ENCODE data around the gene C2CD4D. TPM values are rescaled to one million over a fixed set of nuclear protein-coding genes. Genes with fewer than 3 reads are reported as not detected.

C2CD4D gene
- total and polyA plus RNA-seq, 7 donors: 0.20 to 0.69 (median 0.60) TPM; not detected in 4

DNA sequence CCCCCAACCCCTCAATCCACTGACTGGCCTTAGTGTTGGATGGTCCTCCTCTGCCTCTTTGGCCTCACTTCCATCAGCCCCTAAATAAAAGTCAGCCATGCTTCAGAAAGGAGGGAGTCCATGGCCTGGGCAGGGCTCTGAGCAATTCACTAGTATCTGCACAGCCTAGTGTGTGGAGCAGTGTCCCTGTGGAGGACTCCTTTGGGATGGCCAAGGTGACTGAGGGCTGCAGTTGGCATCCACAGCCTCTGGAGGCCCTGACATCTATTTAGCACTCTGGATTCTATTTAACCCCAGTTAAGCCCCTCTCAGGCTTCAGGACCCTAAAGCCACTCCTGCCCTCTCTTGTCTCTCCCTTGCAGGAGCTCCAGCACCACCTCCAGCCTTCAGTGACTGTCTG is 10.3 kb upstream of the C2CD4D start:
- TF ChIP-seq POLR2A (IDR thresholded peaks at IDR 0.05) (no peak), POLR2AphosphoS5 (IDR thresholded peaks at IDR 0.05) (no peak), EP300 (IDR thresholded peaks at IDR 0.05) (no peak)
- TF ChIP-seq, protein P1, sequence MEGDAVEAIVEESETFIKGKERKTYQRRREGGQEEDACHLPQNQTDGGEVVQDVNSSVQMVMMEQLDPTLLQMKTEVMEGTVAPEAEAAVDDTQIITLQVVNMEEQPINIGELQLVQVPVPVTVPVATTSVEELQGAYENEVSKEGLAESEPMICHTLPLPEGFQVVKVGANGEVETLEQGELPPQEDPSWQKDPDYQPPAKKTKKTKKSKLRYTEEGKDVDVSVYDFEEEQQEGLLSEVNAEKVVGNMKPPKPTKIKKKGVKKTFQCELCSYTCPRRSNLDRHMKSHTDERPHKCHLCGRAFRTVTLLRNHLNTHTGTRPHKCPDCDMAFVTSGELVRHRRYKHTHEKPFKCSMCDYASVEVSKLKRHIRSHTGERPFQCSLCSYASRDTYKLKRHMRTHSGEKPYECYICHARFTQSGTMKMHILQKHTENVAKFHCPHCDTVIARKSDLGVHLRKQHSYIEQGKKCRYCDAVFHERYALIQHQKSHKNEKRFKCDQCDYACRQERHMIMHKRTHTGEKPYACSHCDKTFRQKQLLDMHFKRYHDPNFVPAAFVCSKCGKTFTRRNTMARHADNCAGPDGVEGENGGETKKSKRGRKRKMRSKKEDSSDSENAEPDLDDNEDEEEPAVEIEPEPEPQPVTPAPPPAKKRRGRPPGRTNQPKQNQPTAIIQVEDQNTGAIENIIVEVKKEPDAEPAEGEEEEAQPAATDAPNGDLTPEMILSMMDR (IDR thresholded peaks at IDR 0.05): no peak
- intact Hi-C loops (cut with DNase I): no loop called here
- Histone ChIP-seq H3K27ac (no peak overlapping the region), H3K4me3 (no peak overlapping the region), H3K9me3 (no peaks in the 10 kb centered on the region), H3K4me1 (no peaks in the 10 kb centered on the region), H3K36me3 (no peaks in the 10 kb centered on the region), H3K27me3 (peaks cover 0 to 40% (median 6%) of the 10 kb centered on the region in 3 donors)
- peak; percentile 25 for DNase-seq

- DNase-seq: peak; percentile 26
- no peaks in the 10 kb centered on the region for H3K9me3 ChIP-seq
- H3K4me1 ChIP-seq: no peaks in the 10 kb centered on the region
- no peak overlapping the region for H3K4me3 ChIP-seq
- 88 to 90% methylated on average over 3 of the region's 3 CpGs for WGBS, 2 donors
- TF ChIP-seq EP300 (IDR thresholded peaks at IDR 0.05) (no peak), POLR2AphosphoS5 (IDR thresholded peaks at IDR 0.05) (no peak), POLR2A (IDR thresholded peaks at IDR 0.05) (no peak)
- TF ChIP-seq, protein P1 (IDR thresholded peaks at IDR 0.05): no peak
- no peak overlapping the region for H3K27ac ChIP-seq
- H3K27me3 ChIP-seq: peaks cover 0 to 40% (median 6%) of the 10 kb centered on the region in 3 donors
- no peaks in the 10 kb centered on the region for H3K36me3 ChIP-seq
- intact Hi-C loops (cut with DNase I): no loop called here
These were observed 9.5 kb upstream of the C2CD4D start for GRCh38 chr1:151849126-151849525.

DNA sequence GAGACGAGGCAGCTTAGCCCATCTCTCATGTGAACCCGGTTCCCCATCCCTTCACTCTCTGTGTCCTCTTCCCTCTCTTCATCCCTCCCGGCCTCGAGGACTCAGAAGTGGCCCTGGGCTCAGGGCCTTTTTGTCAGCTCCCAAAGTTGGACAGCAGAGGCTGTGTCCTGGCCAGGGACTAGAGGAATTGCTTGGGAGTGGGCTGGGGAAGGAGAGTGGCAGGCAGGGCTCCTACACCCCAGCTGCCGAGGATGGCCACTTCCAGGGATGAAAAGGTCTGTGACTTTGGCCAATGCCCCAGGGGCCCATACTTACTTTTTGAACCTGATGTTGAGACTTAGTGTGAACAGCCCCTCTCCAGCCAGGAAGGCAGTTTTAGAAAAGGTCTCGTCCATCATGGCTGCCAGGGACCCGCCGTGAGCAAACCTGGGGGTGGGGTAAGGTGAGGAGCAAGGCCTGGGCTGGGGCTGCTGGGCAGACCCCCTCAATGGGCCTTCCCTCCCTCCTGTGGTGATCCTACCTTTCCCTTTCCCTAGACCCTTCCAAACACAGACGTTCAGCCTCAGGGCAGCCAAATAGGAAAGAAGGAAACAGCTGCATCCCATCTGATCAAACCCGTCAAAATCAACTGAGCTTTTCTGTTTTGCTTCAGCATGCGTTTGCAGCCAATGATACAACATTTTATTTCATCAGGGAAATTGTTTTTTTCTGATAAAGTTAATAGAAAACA is 8.4 kb upstream of the C2CD4D start:
- WGBS, 2 donors: 65 to 82% methylated on average over 11 of the region's 11 CpGs
- H3K4me1 ChIP-seq: no peaks in the 10 kb centered on the region
- peaks cover 0 to 40% (median 6%) of the 10 kb centered on the region in 3 donors for H3K27me3 ChIP-seq
- H3K27ac ChIP-seq: no peak overlapping the region
- no peak overlapping the region for H3K4me3 ChIP-seq
- H3K9me3 ChIP-seq: no peaks in the 10 kb centered on the region
- TF ChIP-seq, protein P1 (IDR thresholded peaks at IDR 0.05): no peak
- TF ChIP-seq EP300 (IDR thresholded peaks at IDR 0.05) (no peak), POLR2AphosphoS5 (IDR thresholded peaks at IDR 0.05) (no peak), POLR2A (IDR thresholded peaks at IDR 0.05) (no peak)
- no peaks in the 10 kb centered on the region for H3K36me3 ChIP-seq
- intact Hi-C loops (cut with DNase I): no loop called here
- peak; percentile 46 for DNase-seq

GRCh38 chr1:151846686-151847237 is 7.1 kb upstream of the C2CD4D start:
- Histone ChIP-seq H3K4me1 (no peaks in the 10 kb centered on the region), H3K4me3 (no peak overlapping the region), H3K27ac (no peak overlapping the region), H3K9me3 (no peaks in the 10 kb centered on the region), H3K27me3 (peaks cover 0 to 43% (median 6%) of the 10 kb centered on the region in 3 donors), H3K36me3 (no peaks in the 10 kb centered on the region)
- TF ChIP-seq POLR2A (IDR thresholded peaks at IDR 0.05): no peak
- no peak for TF ChIP-seq EP300 (IDR thresholded peaks at IDR 0.05)
- TF ChIP-seq, protein P1 (IDR thresholded peaks at IDR 0.05): no peak
- no peak for TF ChIP-seq POLR2AphosphoS5 (IDR thresholded peaks at IDR 0.05)
- DNase-seq: peak; percentile 30
- intact Hi-C loops (cut with DNase I): no loop called here
- 88 to 90% methylated on average over 8 of the region's 8 CpGs for WGBS, 2 donors

Measured in sigmoid colon (tissue), 7 donors.